ENCODE data around the gene ATOH8. TPM values are rescaled to one million over a fixed set of nuclear protein-coding genes. Genes with fewer than 3 reads are reported as not detected.
A peak's percentile ranks its signal among the peaks of the same experiment; 100 is the strongest.

ATOH8 gene
- total and polyA plus RNA-seq, 4 donors = 38.6 to 63.3 (median 50.5) TPM

GRCh38 chr2:85728883-85729824 lies 24.6 kb upstream of the ATOH8 start:
- WGBS, 2 donors = 34 to 38% methylated on average over 26 of the region's 26 CpGs
- no peak overlapping the region for H3K4me3 ChIP-seq
- no peaks in the 10 kb centered on the region for H3K9me3 ChIP-seq (ENCODE audit: control insufficient read depth in 4 of 4, insufficient read depth in 3 of 4, low read length in 3 of 4)
- H3K27me3 ChIP-seq (ENCODE audit: control insufficient read depth in 3 of 3, insufficient read depth in 3 of 3, low read length in 2 of 3) = no peaks in the 10 kb centered on the region
- DNase-seq (peak; percentile 88 to 90 (median 90)), ATAC-seq (ENCODE audit: insufficient read depth, low FRiP score) (peak; percentile 90)
- peak overlapping the region in 1 of 2 donors; percentile 42 for H3K27ac ChIP-seq (ENCODE audit: low read depth in 1 of 2, low read length in 1 of 2)
- peaks cover 0 to 16% (median 5%) of the 10 kb centered on the region in 5 donors for H3K4me1 ChIP-seq (ENCODE audit: control insufficient read depth in 5 of 5, insufficient read depth in 5 of 5, low read length in 5 of 5)
- no peaks in the 10 kb centered on the region for H3K36me3 ChIP-seq (ENCODE audit: control insufficient read depth in 4 of 4, insufficient read depth in 4 of 4, low read length in 4 of 4)
- TF ChIP-seq CTCF (IDR thresholded peaks at IDR 0.05; ENCODE audit: control extremely low read depth, extremely low read depth) = peak; percentile 87
- H3K9ac ChIP-seq (ENCODE audit: insufficient read depth in 1 of 2, low read length in 2 of 2) = no peak overlapping the region

GRCh38 chr2:85729825-85730510 lies 23.8 kb upstream of the ATOH8 start:
- DNase-seq = no peak
- Histone ChIP-seq H3K4me3 (no peak overlapping the region), H3K27ac (ENCODE audit: low read depth in 1 of 2, low read length in 1 of 2) (no peak overlapping the region), H3K9me3 (ENCODE audit: control insufficient read depth in 4 of 4, insufficient read depth in 3 of 4, low read length in 3 of 4) (no peaks in the 10 kb centered on the region), H3K9ac (ENCODE audit: insufficient read depth in 1 of 2, low read length in 2 of 2) (no peak overlapping the region), H3K4me1 (ENCODE audit: control insufficient read depth in 5 of 5, insufficient read depth in 5 of 5, low read length in 5 of 5) (peaks cover 0 to 20% (median 5%) of the 10 kb centered on the region in 5 donors), H3K27me3 (ENCODE audit: control insufficient read depth in 3 of 3, insufficient read depth in 3 of 3, low read length in 2 of 3) (no peaks in the 10 kb centered on the region), H3K36me3 (ENCODE audit: control insufficient read depth in 4 of 4, insufficient read depth in 4 of 4, low read length in 4 of 4) (no peaks in the 10 kb centered on the region)
- no peak for ATAC-seq (ENCODE audit: insufficient read depth, low FRiP score)
- 89% methylated on average over 10 of the region's 10 CpGs for WGBS, 2 donors
- TF ChIP-seq CTCF (IDR thresholded peaks at IDR 0.05; ENCODE audit: control extremely low read depth, extremely low read depth) = no peak

- 87 to 92% methylated on average over 10 of the region's 10 CpGs for WGBS, 2 donors
- H3K36me3 ChIP-seq (ENCODE audit: control insufficient read depth in 4 of 4, insufficient read depth in 4 of 4, low read length in 4 of 4) = no peaks in the 10 kb centered on the region
These were observed 23.0 kb upstream of the ATOH8 start for GRCh38 chr2:85730686-85731230.

More at GRCh38 chr2:85730686-85731230, 23.0 kb upstream of the ATOH8 start:
- no peak for DNase-seq
- no peak overlapping the region for H3K4me3 ChIP-seq
- no peak overlapping the region for H3K9ac ChIP-seq (ENCODE audit: insufficient read depth in 1 of 2, low read length in 2 of 2)
- H3K4me1 ChIP-seq (ENCODE audit: control insufficient read depth in 5 of 5, insufficient read depth in 5 of 5, low read length in 5 of 5) = peaks cover 0 to 26% (median 6%) of the 10 kb centered on the region in 5 donors
- no peak for TF ChIP-seq CTCF (IDR thresholded peaks at IDR 0.05; ENCODE audit: control extremely low read depth, extremely low read depth)
- no peak for ATAC-seq (ENCODE audit: insufficient read depth, low FRiP score)
- H3K9me3 ChIP-seq (ENCODE audit: control insufficient read depth in 4 of 4, insufficient read depth in 3 of 4, low read length in 3 of 4) = no peaks in the 10 kb centered on the region
- H3K27ac ChIP-seq (ENCODE audit: low read depth in 1 of 2, low read length in 1 of 2) = no peak overlapping the region
- H3K27me3 ChIP-seq (ENCODE audit: control insufficient read depth in 3 of 3, insufficient read depth in 3 of 3, low read length in 2 of 3) = no peaks in the 10 kb centered on the region

All from lung (tissue), 12 donors.